Measurements from ENCODE around the gene DDX39A.
A peak's percentile ranks its signal among the peaks of the same experiment; 100 is the strongest.

The DDX39A gene

GRCh38 chr19:14416817-14417231 lies 2.3 kb downstream of the DDX39A start:
- peaks cover 24% of the 10 kb centered on the region for H3K36me3 Mint-ChIP-seq
- H3K27ac Mint-ChIP-seq, result peak overlapping the region; percentile 89
- peaks cover 48% of the 10 kb centered on the region for H3K4me1 Mint-ChIP-seq
- no peaks in the 10 kb centered on the region for H3K9me3 Mint-ChIP-seq
- no peaks in the 10 kb centered on the region for H3K27me3 Mint-ChIP-seq
- peak overlapping the region; percentile 99 for H3K4me3 Mint-ChIP-seq

- peak overlapping the region; percentile 99 for H3K4me3 Mint-ChIP-seq
- H3K4me1 Mint-ChIP-seq, result peaks cover 46% of the 10 kb centered on the region
- no peaks in the 10 kb centered on the region for H3K27me3 Mint-ChIP-seq
- H3K9me3 Mint-ChIP-seq, result no peaks in the 10 kb centered on the region
- peak overlapping the region; percentile 71 for H3K27ac Mint-ChIP-seq
- H3K36me3 Mint-ChIP-seq, result peaks cover 26% of the 10 kb centered on the region
Observed at GRCh38 chr19:14414926-14415690, 4.0 kb downstream of the DDX39A start.

- Mint-ChIP-seq H3K36me3 (peaks cover 30% of the 10 kb centered on the region), H3K4me1 (peaks cover 42% of the 10 kb centered on the region)
Observed at GRCh38 chr19:14413693-14414181, 5.4 kb downstream of the DDX39A start.

GRCh38 chr19:14412996-14413692 lies 6.0 kb downstream of the DDX39A start:
- H3K36me3 Mint-ChIP-seq, result peaks cover 33% of the 10 kb centered on the region
- no peaks in the 10 kb centered on the region for H3K27me3 Mint-ChIP-seq
- H3K9me3 Mint-ChIP-seq, result no peaks in the 10 kb centered on the region
- H3K4me3 Mint-ChIP-seq, result peak overlapping the region; percentile 26
- H3K4me1 Mint-ChIP-seq, result peaks cover 47% of the 10 kb centered on the region
- H3K27ac Mint-ChIP-seq, result peak overlapping the region; percentile 87

More at GRCh38 chr19:14413693-14414181, 5.4 kb downstream of the DDX39A start:
- Mint-ChIP-seq H3K4me3 (peak overlapping the region; percentile 33), H3K9me3 (no peaks in the 10 kb centered on the region), H3K27ac (peak overlapping the region; percentile 87), H3K27me3 (no peaks in the 10 kb centered on the region)

- Mint-ChIP-seq H3K27me3 (no peaks in the 10 kb centered on the region), H3K9me3 (no peaks in the 10 kb centered on the region), H3K4me3 (no peak overlapping the region), H3K27ac (peak overlapping the region; percentile 55), H3K36me3 (peaks cover 31% of the 10 kb centered on the region), H3K4me1 (peaks cover 47% of the 10 kb centered on the region)
Observed at GRCh38 chr19:14412324-14412995, 6.7 kb downstream of the DDX39A start.

GRCh38 chr19:14411938-14412245 lies 7.2 kb downstream of the DDX39A start:
- no peaks in the 10 kb centered on the region for H3K27me3 Mint-ChIP-seq
- no peak overlapping the region for H3K27ac Mint-ChIP-seq
- peaks cover 31% of the 10 kb centered on the region for H3K36me3 Mint-ChIP-seq
- peaks cover 43% of the 10 kb centered on the region for H3K4me1 Mint-ChIP-seq
- H3K4me3 Mint-ChIP-seq, result peak overlapping the region; percentile 54
- H3K9me3 Mint-ChIP-seq, result no peaks in the 10 kb centered on the region

- Mint-ChIP-seq H3K4me3 (peak overlapping the region; percentile 54), H3K36me3 (peaks cover 28% of the 10 kb centered on the region), H3K9me3 (no peaks in the 10 kb centered on the region), H3K4me1 (peaks cover 38% of the 10 kb centered on the region), H3K27ac (peak overlapping the region; percentile 80), H3K27me3 (no peaks in the 10 kb centered on the region)
Observed at GRCh38 chr19:14411161-14411937, 7.8 kb downstream of the DDX39A start.

GRCh38 chr19:14410091-14411051 lies 8.8 kb downstream of the DDX39A start:
- H3K9me3 Mint-ChIP-seq, result no peaks in the 10 kb centered on the region
- peaks cover 28% of the 10 kb centered on the region for H3K4me1 Mint-ChIP-seq
- H3K27me3 Mint-ChIP-seq, result no peaks in the 10 kb centered on the region
- H3K27ac Mint-ChIP-seq, result peak overlapping the region; percentile 80
- H3K4me3 Mint-ChIP-seq, result no peak overlapping the region
- H3K36me3 Mint-ChIP-seq, result peaks cover 23% of the 10 kb centered on the region

- Mint-ChIP-seq H3K9me3 (no peaks in the 10 kb centered on the region), H3K4me1 (peaks cover 21% of the 10 kb centered on the region), H3K27me3 (no peaks in the 10 kb centered on the region), H3K36me3 (peaks cover 23% of the 10 kb centered on the region), H3K4me3 (peak overlapping the region; percentile 15), H3K27ac (peak overlapping the region; percentile 84)
Observed at GRCh38 chr19:14409146-14410023, 9.8 kb downstream of the DDX39A start.

GRCh38 chr19:14408491-14409145 lies 10.5 kb downstream of the DDX39A start:
- Mint-ChIP-seq H3K36me3 (peaks cover 25% of the 10 kb centered on the region), H3K9me3 (no peaks in the 10 kb centered on the region), H3K27ac (peak overlapping the region; percentile 88), H3K27me3 (no peaks in the 10 kb centered on the region), H3K4me1 (peaks cover 16% of the 10 kb centered on the region), H3K4me3 (peak overlapping the region; percentile 3)

GRCh38 chr19:14407605-14408484 lies 11.3 kb downstream of the DDX39A start:
- Mint-ChIP-seq H3K36me3 (peaks cover 21% of the 10 kb centered on the region), H3K9me3 (no peaks in the 10 kb centered on the region), H3K4me1 (peaks cover 8% of the 10 kb centered on the region), H3K4me3 (peak overlapping the region; percentile 13), H3K27me3 (no peaks in the 10 kb centered on the region), H3K27ac (peak overlapping the region; percentile 88)

- peak overlapping the region; percentile 46 for H3K27ac Mint-ChIP-seq
- peaks cover 23% of the 10 kb centered on the region for H3K36me3 Mint-ChIP-seq
- no peaks in the 10 kb centered on the region for H3K9me3 Mint-ChIP-seq
- peaks cover 6% of the 10 kb centered on the region for H3K4me1 Mint-ChIP-seq
- no peak overlapping the region for H3K4me3 Mint-ChIP-seq
- H3K27me3 Mint-ChIP-seq, result no peaks in the 10 kb centered on the region
Observed at GRCh38 chr19:14406645-14407401, 12.3 kb downstream of the DDX39A start.
